Measurements from ENCODE around the gene TXNDC11. TPM values are rescaled to one million over a fixed set of nuclear protein-coding genes. Genes with fewer than 3 reads are reported as not detected.

Gene TXNDC11
- total RNA-seq, 2 experiments from 2014 or later: 21.7 to 24.4 TPM

GRCh38 chr16:11784038-11784369, 41.3 kb upstream of the TXNDC11 start:
- H3K36me3 Mint-ChIP-seq (ENCODE audit: low read depth): peaks cover 27% of the 10 kb centered on the region
- H3K4me1 Mint-ChIP-seq (ENCODE audit: low read depth): peaks cover 67% of the 10 kb centered on the region
- no peak for TF ChIP-seq CTCF (IDR thresholded peaks at IDR 0.05)
- peak overlapping the region; percentile 99 for H3K27ac Mint-ChIP-seq
- H3K9me3 Mint-ChIP-seq: no peaks in the 10 kb centered on the region
- ATAC-seq: no peak
- no peak for DNase-seq
- ChIA-PET CTCF (interaction anchor here (13.0 kb wide), 1 partner anchor 12 kb away, joined by 125 read pairs; the partner anchor contains the start of gene ZC3H7A), POLR2A (interaction anchor here (0.7 to 6.6 kb wide), 4 partner anchors 13 to 50 kb away, joined by 3 to 55 read pairs (median 4); partner anchors contain the start of gene ZC3H7A)
- H3K27me3 Mint-ChIP-seq: no peaks in the 10 kb centered on the region
- peak overlapping the region; percentile 75 for H3K4me3 Mint-ChIP-seq
- intact Hi-C loops (cut with micrococcal nuclease): no loop called here

- ChIA-PET POLR2A (interaction anchor here (0.7 to 6.6 kb wide), 7 partner anchors 8 to 68 kb away, joined by 3 to 55 read pairs (median 11); partner anchors contain the start of genes RSL1D1, TXNDC11 and ZC3H7A), CTCF (interaction anchor here (13.0 kb wide), 1 partner anchor 12 kb away, joined by 125 read pairs; the partner anchor contains the start of gene ZC3H7A)
- Mint-ChIP-seq H3K27me3 (no peaks in the 10 kb centered on the region), H3K4me1 (ENCODE audit: low read depth) (peaks cover 64% of the 10 kb centered on the region), H3K9me3 (no peaks in the 10 kb centered on the region), H3K27ac (peak overlapping the region; percentile 99), H3K36me3 (ENCODE audit: low read depth) (peaks cover 27% of the 10 kb centered on the region), H3K4me3 (peak overlapping the region; percentile 75)
- ATAC-seq (peak; percentile 82), DNase-seq (peak; percentile 75)
- TF ChIP-seq CTCF (IDR thresholded peaks at IDR 0.05): no peak
- intact Hi-C loops (cut with micrococcal nuclease): loop anchor here (2.0 kb wide), 1 partner anchor 13 kb away; the partner anchor contains the start of gene ZC3H7A
Observed at GRCh38 chr16:11783319-11784037, 40.8 kb upstream of the TXNDC11 start.

GRCh38 chr16:11781773-11782172, 39.1 kb upstream of the TXNDC11 start:
- H3K36me3 Mint-ChIP-seq (ENCODE audit: low read depth): peaks cover 24% of the 10 kb centered on the region

GRCh38 chr16:11780991-11781680, 38.5 kb upstream of the TXNDC11 start:
- Mint-ChIP-seq H3K27ac (peak overlapping the region; percentile 99), H3K36me3 (ENCODE audit: low read depth) (peaks cover 23% of the 10 kb centered on the region), H3K27me3 (no peaks in the 10 kb centered on the region), H3K4me1 (ENCODE audit: low read depth) (peaks cover 41% of the 10 kb centered on the region), H3K4me3 (no peak overlapping the region), H3K9me3 (no peaks in the 10 kb centered on the region)
- ChIA-PET POLR2A (interaction anchor here (1.2 to 6.6 kb wide), 5 partner anchors 11 to 70 kb away, joined by 3 to 55 read pairs (median 11); partner anchors contain the start of genes RSL1D1, TXNDC11 and ZC3H7A), CTCF (interaction anchor here (1.0 to 13.0 kb wide), 4 partner anchors 14 to 375 kb away, joined by 3 to 125 read pairs (median 4); partner anchors contain the start of gene ZC3H7A)
- TF ChIP-seq CTCF (IDR thresholded peaks at IDR 0.05): no peak
- ATAC-seq (no peak), DNase-seq (no peak)
- intact Hi-C loops (cut with micrococcal nuclease): no loop called here

More at GRCh38 chr16:11781773-11782172, 39.1 kb upstream of the TXNDC11 start:
- ChIA-PET POLR2A (interaction anchor here (0.6 to 6.6 kb wide), 5 partner anchors 10 to 171 kb away, joined by 3 to 55 read pairs (median 11); partner anchors contain the start of genes RSL1D1, TXNDC11 and ZC3H7A), CTCF (interaction anchor here (13.0 kb wide), 1 partner anchor 14 kb away, joined by 125 read pairs; the partner anchor contains the start of gene ZC3H7A)
- Mint-ChIP-seq H3K9me3 (no peaks in the 10 kb centered on the region), H3K4me3 (peak overlapping the region; percentile 34), H3K27me3 (no peaks in the 10 kb centered on the region), H3K27ac (peak overlapping the region; percentile 99), H3K4me1 (ENCODE audit: low read depth) (peaks cover 47% of the 10 kb centered on the region)
- no peak for ATAC-seq
- no peak for TF ChIP-seq CTCF (IDR thresholded peaks at IDR 0.05)
- no peak for DNase-seq
- intact Hi-C loops (cut with micrococcal nuclease): loop anchor here (2.0 kb wide), 1 partner anchor 15 kb away; the partner anchor contains the start of gene ZC3H7A
